Gastroesophageal sphincter (tissue), 3 donors: ENCODE results near the gene NTF4.
"Not testable (repeated sequence)": the region's sequence is repeated elsewhere in the genome, so short reads cannot be mapped to it uniquely, and the experiment has no call there.

Experiments used
- CTCF ChIP-seq, 4 experiments: fragments of 200-600 bp in 2 of 4; fragments of 450-650 bp in 2 of 4; sonication (generic) in 1 of 4; IDR thresholded peaks; one replicate each; pipeline ENCODE4 v1.5.1; 2017 to 2019; ENCODE audit warnings: antibody characterized with exemption in 4 of 4, mild to moderate bottlenecking in 2 of 4, moderate library complexity in 2 of 4
- EP300 ChIP-seq: sonication (generic); formaldehyde crosslinking; IDR thresholded peaks from one replicate; pipeline ENCODE4 v1.6.1; 2017; ENCODE audit warnings: antibody characterized with exemption, mild to moderate bottlenecking
- POLR2A ChIP-seq, 2 donors: fragments of 450-650 bp; IDR thresholded peaks; one replicate each; pipeline ENCODE4 v1.6.1; 2017; ENCODE audit warnings: antibody characterized with exemption in 2 of 2, mild to moderate bottlenecking in 2 of 2, moderate library complexity in 1 of 2
- POLR2AphosphoS5 ChIP-seq: sonication (generic); formaldehyde crosslinking; IDR thresholded peaks from one replicate; pipeline ENCODE4 v1.6.1; 2017; ENCODE audit warnings: antibody characterized with exemption

- not testable (repeated sequence) for TF ChIP-seq EP300; CTCF (IDR thresholded peaks at IDR 0.05); POLR2A (IDR thresholded peaks at IDR 0.05); POLR2AphosphoS5
Observed at GRCh38 chr19:49028686-49029085, 35.9 kb downstream of the NTF4 start.
